HK-2 (cell line): Measurements from ENCODE around the gene MCTP1.
"Not testable (repeated sequence)": the region's sequence is repeated elsewhere in the genome, so short reads cannot be mapped to it uniquely, and the experiment has no call there.

ENCODE experiments used
- DNase-seq: peaks from one replicate; pipeline ENCODE4 v3.0.0-alpha.2; 2018; ENCODE audit not compliant: unreplicated experiment

MCTP1 gene

GRCh38 chr5:95027775-95028174 is 257.1 kb downstream of the MCTP1 start:
- DNase-seq, result no peak

GRCh38 chr5:95027151-95027721 is 257.7 kb downstream of the MCTP1 start:
- no peak for DNase-seq

- DNase-seq, result no peak
Observed at GRCh38 chr5:95026718-95027117, 258.2 kb downstream of the MCTP1 start.

- no peak for DNase-seq
Observed at GRCh38 chr5:95022967-95023695, 261.8 kb downstream of the MCTP1 start.

- DNase-seq, result no peak
Observed at GRCh38 chr5:95020345-95020744, 264.5 kb downstream of the MCTP1 start.

- DNase-seq, result no peak
Observed at GRCh38 chr5:95018946-95019345, 265.9 kb downstream of the MCTP1 start.

GRCh38 chr5:95018511-95018910 is 266.4 kb downstream of the MCTP1 start:
- DNase-seq, result no peak

GRCh38 chr5:95009812-95010211 is 275.1 kb downstream of the MCTP1 start:
- no peak for DNase-seq

- DNase-seq, result no peak
Observed at GRCh38 chr5:95007921-95008597, 276.8 kb downstream of the MCTP1 start.

- no peak for DNase-seq
Observed at GRCh38 chr5:95005811-95006210, 279.1 kb downstream of the MCTP1 start.

GRCh38 chr5:94998670-94999069 is 286.2 kb downstream of the MCTP1 start:
- no peak for DNase-seq

GRCh38 chr5:94994537-94994936 is 290.4 kb downstream of the MCTP1 start:
- DNase-seq, result not testable (repeated sequence)

GRCh38 chr5:94993491-94993890 is 291.4 kb downstream of the MCTP1 start:
- no peak for DNase-seq

- DNase-seq, result no peak
Observed at GRCh38 chr5:94992325-94992724, 292.6 kb downstream of the MCTP1 start.

- no peak for DNase-seq
Observed at GRCh38 chr5:94983861-94984535, 300.9 kb downstream of the MCTP1 start.

GRCh38 chr5:94977437-94977836 is 307.5 kb downstream of the MCTP1 start:
- DNase-seq, result no peak

- DNase-seq, result no peak
Observed at GRCh38 chr5:94976853-94977252, 308.0 kb downstream of the MCTP1 start.

GRCh38 chr5:94972268-94972667 is 312.6 kb downstream of the MCTP1 start:
- DNase-seq, result no peak

GRCh38 chr5:94969174-94969573 is 315.7 kb downstream of the MCTP1 start:
- DNase-seq, result no peak

GRCh38 chr5:94968507-94969095 is 316.3 kb downstream of the MCTP1 start:
- no peak for DNase-seq

GRCh38 chr5:94967525-94967924 is 317.4 kb downstream of the MCTP1 start:
- no peak for DNase-seq

GRCh38 chr5:94959279-94959678 is 325.6 kb downstream of the MCTP1 start:
- not testable (repeated sequence) for DNase-seq
